H1 (cell line): ENCODE measurements around the gene LIPM. TPM values are rescaled to one million over a fixed set of nuclear protein-coding genes. Genes with fewer than 3 reads are reported as not detected.

Experiments used
- CTCF ChIA-PET: fragments of 300-600 bp; sonication (Branson Sonifier 250); formaldehyde crosslinking; loops from one replicate; lab custom pipeline; 2021; ENCODE audit not compliant: partially characterized antibody; lab: Charles Lee
- POLR2A ChIA-PET: fragments of 300-600 bp; sonication (Branson Sonifier 250); formaldehyde crosslinking; loops from one replicate; lab custom pipeline; 2021; ENCODE audit warnings: inconsistent platforms; ENCODE audit not compliant: partially characterized antibody; lab: Charles Lee
- DNase-seq, 2 experiments: peaks; one replicate each; pipeline versions ENCODE4 v3.0.0 to v3.0.0-alpha.2; 2010 to 2022; ENCODE audit warnings: low spot score in 2 of 2, low read depth in 1 of 2, mixed read lengths in 1 of 2
- FAIRE-seq: peaks from 2 replicates; lab custom pipeline; 2011; peaks lifted over from hg19 to GRCh38; lab: Jason Lieb, UNC
- H2AFZ ChIP-seq: 2 replicates; pipeline ENCODE4 v1.8.1; 2012; ENCODE audit warnings: low read length, inconsistent platforms
- H2AK5ac ChIP-seq: 2 replicates; pipeline ENCODE4 v1.6.1; 2013; ENCODE audit warnings: low read depth, low read length
- H2BK120ac ChIP-seq: replicated peaks from 2 replicates; pipeline ENCODE3; 2013; ENCODE audit warnings: low read depth, low read length, inconsistent platforms
- H2BK12ac ChIP-seq: 2 replicates; pipeline ENCODE4 v1.6.1; 2013; ENCODE audit warnings: low read depth, low read length
- H2BK15ac ChIP-seq: 2 replicates; pipeline ENCODE4 v1.6.1; 2013; ENCODE audit warnings: low read length
- H2BK20ac ChIP-seq: 2 replicates; pipeline ENCODE4 v1.6.1; 2013; ENCODE audit warnings: low read length
- H2BK5ac ChIP-seq: 2 replicates; pipeline ENCODE4 v1.6.1; 2013; ENCODE audit warnings: low read depth, low read length
- H3K14ac ChIP-seq: 2 replicates; pipeline ENCODE4 v1.6.1; 2013; ENCODE audit warnings: inconsistent platforms; ENCODE audit not compliant: insufficient read length
- H3K18ac ChIP-seq: 2 replicates; pipeline ENCODE4 v1.6.1; 2013; ENCODE audit warnings: low read length; ENCODE audit errors: extremely low read depth
- H3K23ac ChIP-seq: 2 replicates; pipeline ENCODE4 v1.6.1; 2013; ENCODE audit warnings: inconsistent platforms; ENCODE audit not compliant: insufficient read length
- H3K23me2 ChIP-seq: 2 replicates; pipeline ENCODE4 v1.6.1; 2013; ENCODE audit warnings: low read depth, low read length
- H3K27ac ChIP-seq: 2 replicates; pipeline ENCODE4 v1.6.1; 2011; ENCODE audit warnings: low read depth, low read length, inconsistent platforms
- H3K27me3 ChIP-seq, 4 experiments: replicated peaks in 1 of 4; 1 replicate in 1 of 4; 2 replicates in 3 of 4; pipeline versions ENCODE4 v1.6.1 to v1.8.1; 2011 to 2013; ENCODE audit warnings: low read length in 3 of 4, mild to moderate bottlenecking in 3 of 4, inconsistent platforms in 2 of 4, mixed read lengths in 2 of 4, moderate library complexity in 1 of 4; ENCODE audit not compliant: control insufficient read depth in 3 of 4, insufficient read depth in 3 of 4; ENCODE audit errors: extremely low read depth in 1 of 4
- H3K36me3 ChIP-seq, 4 experiments: 2 replicates each; pipeline versions ENCODE4 v1.6.1 to v1.8.1; 2011 to 2013; ENCODE audit warnings: mild to moderate bottlenecking in 4 of 4, low read length in 3 of 4, moderate library complexity in 2 of 4, control low read depth in 1 of 4, inconsistent platforms in 1 of 4; ENCODE audit not compliant: insufficient read depth in 4 of 4, control insufficient read depth in 2 of 4
- H3K4ac ChIP-seq: replicated peaks from 2 replicates; pipeline ENCODE3; 2013; ENCODE audit warnings: low read length, low read depth, mixed read lengths, inconsistent platforms; ENCODE audit not compliant: insufficient read length
- H3K4me1 ChIP-seq, 4 experiments: replicated peaks in 1 of 4; 1 replicate in 1 of 4; 2 replicates in 3 of 4; pipeline versions ENCODE4 v1.6.1 to v1.8.1; 2011 to 2013; ENCODE audit warnings: low read length in 3 of 4, inconsistent platforms in 2 of 4, mixed read lengths in 1 of 4; ENCODE audit not compliant: insufficient read depth in 4 of 4, control insufficient read depth in 3 of 4
- H3K4me2 ChIP-seq, 2 experiments: 2 replicates each; pipeline versions ENCODE4 v1.6.1 to v1.8.1; 2011 to 2013; ENCODE audit warnings: low read depth in 2 of 2, low read length in 2 of 2, control low read depth in 1 of 2, inconsistent platforms in 1 of 2, mild to moderate bottlenecking in 1 of 2; ENCODE audit not compliant: insufficient read depth in 1 of 2
- H3K4me3 ChIP-seq, 4 experiments: fragments of 200-600, 300-600 bp in 1 of 4; sonication (generic), shearing (Covaris generic), sonication (Bioruptor Twin) in 1 of 4; 2 replicates each; pipeline versions ENCODE4 v1.5.1 to v1.8.1; 2011 to 2016; ENCODE audit warnings: low read length in 4 of 4, low read depth in 3 of 4, control low read depth in 2 of 4, inconsistent platforms in 2 of 4, mild to moderate bottlenecking in 2 of 4, mixed read lengths in 1 of 4, moderate library complexity in 1 of 4; ENCODE audit not compliant: insufficient read depth in 2 of 4; ENCODE audit errors: extremely low read depth in 1 of 4
- H3K56ac ChIP-seq: replicated peaks from 2 replicates; pipeline ENCODE3; 2013; ENCODE audit warnings: low read depth, mild to moderate bottlenecking, mixed read lengths, low read length, inconsistent platforms; ENCODE audit not compliant: insufficient read length
- H3K79me1 ChIP-seq: 2 replicates; pipeline ENCODE4 v1.6.1; 2013; ENCODE audit warnings: low read depth, low read length, control low read depth
- H3K79me2 ChIP-seq, 2 experiments: 2 replicates each; pipeline versions ENCODE4 v1.6.1 to v1.8.1; 2012 to 2013; ENCODE audit warnings: low read length in 2 of 2, mild to moderate bottlenecking in 2 of 2, inconsistent platforms in 1 of 2; ENCODE audit not compliant: insufficient read depth in 2 of 2, control insufficient read depth in 1 of 2
- H3K9ac ChIP-seq, 4 experiments: replicated peaks in 1 of 4; 1 replicate in 1 of 4; 2 replicates in 3 of 4; pipeline versions ENCODE4 v1.6.1 to v1.8.1; 2011 to 2013; ENCODE audit warnings: low read depth in 3 of 4, low read length in 3 of 4, control low read depth in 2 of 4, mild to moderate bottlenecking in 2 of 4, moderate library complexity in 2 of 4, inconsistent platforms in 1 of 4; ENCODE audit errors: extremely low read depth in 1 of 4
- H3K9me3 ChIP-seq, 2 experiments: 2 replicates each; pipeline versions ENCODE4 v1.6.1 to v1.8.1; 2012 to 2013; ENCODE audit warnings: mild to moderate bottlenecking in 2 of 2, moderate library complexity in 2 of 2, control low read depth in 1 of 2, inconsistent platforms in 1 of 2, low read depth in 1 of 2, low read length in 1 of 2, mixed read lengths in 1 of 2; ENCODE audit not compliant: insufficient read depth in 2 of 2
- H4K20me1 ChIP-seq, 2 experiments: replicated peaks in 1 of 2; 2 replicates each; pipeline versions ENCODE3 to v1.8.1; 2011 to 2013; ENCODE audit warnings: inconsistent platforms in 2 of 2, low read length in 2 of 2, mild to moderate bottlenecking in 1 of 2; ENCODE audit not compliant: insufficient read depth in 2 of 2, control insufficient read depth in 1 of 2
- H4K5ac ChIP-seq: 2 replicates; pipeline ENCODE4 v1.6.1; 2013; ENCODE audit warnings: low read length, low read depth, mixed read lengths, inconsistent platforms; ENCODE audit not compliant: insufficient read length
- H4K8ac ChIP-seq: 2 replicates; pipeline ENCODE4 v1.8.0; 2013; ENCODE audit warnings: mild to moderate bottlenecking, moderate library complexity, low read length, inconsistent platforms; ENCODE audit not compliant: insufficient read depth; ENCODE audit errors: extremely low read depth
- H4K91ac ChIP-seq: replicated peaks from 2 replicates; pipeline ENCODE3; 2013; ENCODE audit warnings: low read length, mixed read lengths, inconsistent platforms; ENCODE audit not compliant: insufficient read length
- BACH1 ChIP-seq: IDR thresholded peaks from 2 replicates; pipeline ENCODE4 v1.6.1; 2012; ENCODE audit warnings: low read length, improper control_type of control experiment
- BRCA1 ChIP-seq: IDR thresholded peaks from 2 replicates; pipeline ENCODE4 v1.6.1; 2012; ENCODE audit warnings: low read depth, low read length, improper control_type of control experiment
- CBX8 ChIP-seq: fragments of 300-800, 300-1000 bp; sonication (generic); IDR thresholded peaks from 2 replicates; pipeline ENCODE4 v1.7.1; 2016; ENCODE audit warnings: low read depth, low read length, borderline replicate concordance
- CREB1 ChIP-seq: IDR thresholded peaks from 2 replicates; pipeline ENCODE4 v1.6.1; 2012; ENCODE audit warnings: inconsistent platforms
- GTF2F1 ChIP-seq: IDR thresholded peaks from 2 replicates; pipeline ENCODE4 v1.6.1; 2012; ENCODE audit warnings: low read depth, low read length, improper control_type of control experiment, borderline replicate concordance
- HDAC6 ChIP-seq: IDR thresholded peaks from one replicate; pipeline ENCODE4 v1.7.1; 2012; ENCODE audit warnings: low read depth, mild to moderate bottlenecking, inconsistent platforms, low read length, moderate library complexity
- JUN ChIP-seq: IDR thresholded peaks from 2 replicates; pipeline ENCODE4 v1.6.1; 2011; ENCODE audit warnings: low read depth, mild to moderate bottlenecking, improper control_type of control experiment, low read length
- MAFK ChIP-seq: IDR thresholded peaks from 2 replicates; pipeline ENCODE4 v1.6.1; 2012; ENCODE audit warnings: low read depth, mild to moderate bottlenecking, improper control_type of control experiment, low read length
- MAX ChIP-seq: IDR thresholded peaks from 2 replicates; pipeline ENCODE4 v1.6.1; 2012; ENCODE audit warnings: inconsistent platforms
- RAD21 ChIP-seq, 2 experiments: IDR thresholded peaks in 1 of 2; conservative IDR thresholded peaks in 1 of 2; 2 replicates each; pipeline ENCODE4 v1.6.1; 2011; ENCODE audit warnings: low read depth in 2 of 2, low read length in 2 of 2, improper control_type of control experiment in 1 of 2, inconsistent platforms in 1 of 2, mild to moderate bottlenecking in 1 of 2, moderate library complexity in 1 of 2
- TBP ChIP-seq: IDR thresholded peaks from 2 replicates; pipeline ENCODE4 v1.6.1; 2011; ENCODE audit warnings: low read depth, low read length, improper control_type of control experiment
- ZNF274 ChIP-seq: IDR thresholded peaks from 2 replicates; pipeline ENCODE4 v1.7.0; 2012; ENCODE audit warnings: low read length, borderline replicate concordance; ENCODE audit errors: extremely low read depth
- WGBS, 2 experiments: shearing (Covaris generic) in 1 of 2; methylation state at CpG; one replicate each; pipeline versions ENCODE4 v1.1.6 to v1.1.7; 2013 to 2015; ENCODE audit warnings: low lambda C conversion rate in 2 of 2, mixed read lengths in 2 of 2, inconsistent platforms in 1 of 2, low coverage in 1 of 2, missing lambda C conversion rate in 1 of 2; ENCODE audit not compliant: insufficient replicate concordance in 2 of 2, insufficient coverage in 1 of 2, insufficient read length in 1 of 2; ENCODE audit errors: extremely low coverage in 1 of 2, missing lambda C conversion rate in 1 of 2; 5-methylcytosine and 5-hydroxymethylcytosine counted together
- polyA plus RNA-seq, 7 experiments: library from polyadenylated mRNA; depleted of rRNA in 3 of 7; stranded (reverse) in 5 of 7; unstranded in 2 of 7; fragments of >200 nt in 5 of 7; fragments of 200-250 nt in 2 of 7; gene quantifications; 1 replicate in 5 of 7; 2 replicates in 1 of 7; 4 replicates in 1 of 7; pipeline versions ENCODE4 v1.2.1 to v1.2.3, GENCODE V29; 2011 to 2013; ENCODE audit warnings: missing spikeins in 2 of 7, mixed read lengths in 2 of 7
- total RNA-seq: library from RNA; stranded (reverse); fragmentation: NEBNext Ultra II Directional; extraction: Animal tissue kit (Norgen Biotek cat#: 25700); gene quantifications from 2 replicates; pipeline ENCODE4 v1.2.1, GENCODE V29; 2021

The LIPM gene
- total and polyA plus RNA-seq, 2 of the 8 experiments (the other 6 are each of a cell fraction or from before 2014, with no cell fraction given) = not detected

GRCh38 chr10:88850712-88851111 is 48.2 kb downstream of the LIPM start:
- ChIA-PET CTCF (interaction anchor here (1.0 to 2.1 kb wide), 3 partner anchors 11 to 42 kb away, joined by 3 to 6 read pairs (median 5); no protein-coding TSS in a partner anchor), POLR2A (no interaction called here)
- TF ChIP-seq CREB1 (no peak), TBP (no peak), CBX8 (no peak), BRCA1 (no peak), ZNF274 (no peak), JUN (no peak), MAFK (no peak), MAX (no peak), GTF2F1 (no peak), BACH1 (no peak), HDAC6 (no peak), RAD21 (IDR thresholded peaks at IDR 0.05 in 1 of 2, conservative IDR thresholded peaks at IDR 0.05 in 1 of 2; ENCODE audit: low read depth in 2 of 2, low read length in 2 of 2) (no peak)
- Histone ChIP-seq H4K8ac (no peak overlapping the region), H2BK5ac (no peak overlapping the region), H3K23me2 (no peaks in the 10 kb centered on the region), H3K18ac (no peak overlapping the region), H3K4me1 (peaks cover 0 to 3% (median 0%) of the 10 kb centered on the region in 4 experiments; a peak in 3 of 7 replicates), H4K20me1 (no peaks in the 10 kb centered on the region), H2AK5ac (no peak overlapping the region), H4K5ac (no peak overlapping the region), H3K27ac (no peak overlapping the region), H3K4ac (no peak overlapping the region), H3K14ac (no peak overlapping the region), H3K56ac (no peak overlapping the region), H3K9me3 (no peaks in the 10 kb centered on the region), H3K4me3 (no peak overlapping the region), H3K36me3 (no peaks in the 10 kb centered on the region), H3K4me2 (no peak overlapping the region), H2BK120ac (no peak overlapping the region), H3K9ac (no peak overlapping the region), H3K79me2 (no peaks in the 10 kb centered on the region), H3K23ac (no peak overlapping the region), H3K79me1 (no peaks in the 10 kb centered on the region), H2BK20ac (no peak overlapping the region), H3K27me3 (peaks cover 0 to 1% (median 0%) of the 10 kb centered on the region in 4 experiments; a peak in 1 of 7 replicates), H2BK12ac (no peak overlapping the region), H2AFZ (no peak overlapping the region), H4K91ac (no peak overlapping the region), H2BK15ac (no peak overlapping the region)
- FAIRE-seq (no peak), DNase-seq (no peak)
- 78% methylated on average over 1 of the region's 1 CpG; no CpG with 5 or more reads in 1 of the 2 experiments for WGBS, 2 experiments
